PFSK-1 (cell line): Measurements from ENCODE around the gene ELAVL1.

Experiments
- FOXP2 ChIP-seq: optimal IDR thresholded peaks from 2 replicates; pipeline ENCODE3; 2011; ENCODE audit warnings: borderline replicate concordance, control low read depth, inconsistent platforms; ENCODE audit not compliant: insufficient read depth; ENCODE audit errors: extremely low read length, extremely low read depth
- POLR2AphosphoS5 ChIP-seq: IDR thresholded peaks from 2 replicates; pipeline ENCODE4 v1.6.1; 2012; ENCODE audit warnings: low read depth, mild to moderate bottlenecking, control low read depth, low read length, moderate library complexity
- REST ChIP-seq, 2 experiments: IDR thresholded peaks; 2 replicates each; pipeline versions ENCODE4 v1.6.1 to v1.8.0; 2011 to 2012; ENCODE audit warnings: low read depth in 2 of 2, low read length in 2 of 2, control low read depth in 1 of 2, inconsistent platforms in 1 of 2, mild to moderate bottlenecking in 1 of 2, moderate library complexity in 1 of 2; ENCODE audit not compliant: insufficient read depth in 1 of 2
- SIN3A ChIP-seq: IDR thresholded peaks from 2 replicates; pipeline ENCODE4 v1.6.1; 2012; ENCODE audit warnings: mild to moderate bottlenecking, low read length, moderate library complexity, borderline replicate concordance; ENCODE audit not compliant: insufficient read depth
- TAF1 ChIP-seq: IDR thresholded peaks from 2 replicates; pipeline ENCODE4 v1.6.1; 2012; ENCODE audit warnings: low read length, control low read depth, borderline replicate concordance; ENCODE audit not compliant: insufficient read depth

The ELAVL1 gene

GRCh38 chr19:7913652-7914051 is 91.8 kb downstream of the ELAVL1 start:
- no peak for TF ChIP-seq REST (IDR thresholded peaks at IDR 0.05; ENCODE audit: insufficient read depth in 1 of 2, low read depth in 2 of 2, low read length in 2 of 2)
- TF ChIP-seq TAF1: 0 out of 2 replicates have a peak, but pooled peaks have one; percentile 7
- no peak for TF ChIP-seq SIN3A

GRCh38 chr19:7912697-7913564 is 92.5 kb downstream of the ELAVL1 start:
- peak; percentile 8; the same call in 1 of the 2 replicates for TF ChIP-seq SIN3A
- no peak for TF ChIP-seq REST (IDR thresholded peaks at IDR 0.05; ENCODE audit: insufficient read depth in 1 of 2, low read depth in 2 of 2, low read length in 2 of 2)
- no peak for TF ChIP-seq TAF1
- no peak for TF ChIP-seq FOXP2
- TF ChIP-seq POLR2AphosphoS5: no peak

GRCh38 chr19:7912144-7912696 is 93.2 kb downstream of the ELAVL1 start:
- TF ChIP-seq REST (IDR thresholded peaks at IDR 0.05; ENCODE audit: insufficient read depth in 1 of 2, low read depth in 2 of 2, low read length in 2 of 2) (no peak), SIN3A (no peak), TAF1 (no peak), FOXP2 (no peak), POLR2AphosphoS5 (no peak)

- TF ChIP-seq SIN3A (no peak), FOXP2 (no peak), REST (IDR thresholded peaks at IDR 0.05; ENCODE audit: insufficient read depth in 1 of 2, low read depth in 2 of 2, low read length in 2 of 2) (no peak), TAF1 (no peak), POLR2AphosphoS5 (no peak)
Measured at GRCh38 chr19:7911508-7912143, 93.8 kb downstream of the ELAVL1 start.
